Measurements from ENCODE around the gene BLCAP. TPM values are rescaled to one million over a fixed set of nuclear protein-coding genes. Genes with fewer than 3 reads are reported as not detected.
"Not testable (repeated sequence)": the region's sequence is repeated elsewhere in the genome, so short reads cannot be mapped to it uniquely, and the experiment has no call there.

The BLCAP gene
- total RNA-seq, 8 experiments from 2014 or later: 43.1 to 144 (median 89.7) TPM

- in situ Hi-C loops (cut with MboI; ENCODE audit: low pct_unique_long_range_greater_than_20kb in 2 of 9, low sequenced_read_pairs in 9 of 9, unreplicated experiment in 9 of 9): loop anchor here in 8 of 9 experiments (10.0 to 25.0 kb wide), 4 partner anchors 322 to 647 kb away; no protein-coding TSS in a partner anchor
- Histone ChIP-seq H3K27ac (peak overlapping the region; percentile 34 to 73), H3K4me3 (no peak overlapping the region), H3K4me1 (replicated peaks in 1 of 2) (peaks cover 34 to 38% of the 10 kb centered on the region in 2 donors)
- ATAC-seq (replicated peaks in 6 of 8): peak in 7 of 8 experiments; percentile 40 to 84 (median 78)
- WGBS, 10 experiments: 21 to 80% (median 51%) methylated on average over 2 to 11 of the region's 14 CpGs; no CpG with 5 or more reads in 2 of the 10 experiments
Observed at GRCh38 chr20:37565134-37565811, 37.6 kb upstream of the BLCAP start.

- H3K4me3 ChIP-seq: no peak overlapping the region
- ATAC-seq (replicated peaks in 6 of 8): peak; percentile 33 to 83 (median 69)
- WGBS, 10 experiments: 0 to 76% (median 25%) methylated on average over 3 to 16 of the region's 34 CpGs; no CpG with 5 or more reads in 6 of the 10 experiments
- H3K4me1 ChIP-seq (replicated peaks in 1 of 2): peaks cover 34 to 38% of the 10 kb centered on the region in 2 donors
- no peak overlapping the region for H3K27ac ChIP-seq
- in situ Hi-C loops (cut with MboI; ENCODE audit: low pct_unique_long_range_greater_than_20kb in 2 of 9, low sequenced_read_pairs in 9 of 9, unreplicated experiment in 9 of 9): loop anchor here in 8 of 9 experiments (10.0 to 25.0 kb wide), 4 partner anchors 323 to 648 kb away; no protein-coding TSS in a partner anchor
Observed at GRCh38 chr20:37564388-37565133, 36.9 kb upstream of the BLCAP start.

DNA sequence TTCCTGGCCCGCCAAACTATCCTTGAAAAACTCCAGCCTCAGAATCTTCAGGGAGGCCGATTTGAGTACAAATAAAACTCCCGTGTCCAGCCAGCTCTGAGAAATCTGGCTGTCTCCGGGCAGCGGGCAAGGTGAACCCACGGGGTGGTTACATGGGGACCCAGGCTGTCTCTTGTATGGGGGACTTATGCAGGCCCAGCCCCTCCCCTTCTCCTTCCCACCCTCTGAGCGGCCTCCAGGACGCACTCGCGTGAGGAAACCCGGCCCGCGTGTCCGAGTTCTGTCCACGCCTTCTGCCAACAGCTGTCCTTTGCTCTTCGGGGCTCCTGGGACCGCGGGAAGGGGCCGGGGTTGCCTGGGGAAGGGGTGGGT lies 36.3 kb upstream of the BLCAP start:
- no peak overlapping the region for H3K27ac ChIP-seq
- in situ Hi-C loops (cut with MboI; ENCODE audit: low pct_unique_long_range_greater_than_20kb in 2 of 9, low sequenced_read_pairs in 9 of 9, unreplicated experiment in 9 of 9): loop anchor here in 8 of 9 experiments (10.0 to 25.0 kb wide), 4 partner anchors 323 to 648 kb away; no protein-coding TSS in a partner anchor
- WGBS, 10 experiments: 0 to 100% (median 100%) methylated on average over 1 to 3 of the region's 19 CpGs; no CpG with 5 or more reads in 3 of the 10 experiments
- ATAC-seq (replicated peaks in 6 of 8): no peak
- H3K4me3 ChIP-seq: no peak overlapping the region
- peaks cover 34 to 38% of the 10 kb centered on the region in 2 donors for H3K4me1 ChIP-seq (replicated peaks in 1 of 2)

DNA sequence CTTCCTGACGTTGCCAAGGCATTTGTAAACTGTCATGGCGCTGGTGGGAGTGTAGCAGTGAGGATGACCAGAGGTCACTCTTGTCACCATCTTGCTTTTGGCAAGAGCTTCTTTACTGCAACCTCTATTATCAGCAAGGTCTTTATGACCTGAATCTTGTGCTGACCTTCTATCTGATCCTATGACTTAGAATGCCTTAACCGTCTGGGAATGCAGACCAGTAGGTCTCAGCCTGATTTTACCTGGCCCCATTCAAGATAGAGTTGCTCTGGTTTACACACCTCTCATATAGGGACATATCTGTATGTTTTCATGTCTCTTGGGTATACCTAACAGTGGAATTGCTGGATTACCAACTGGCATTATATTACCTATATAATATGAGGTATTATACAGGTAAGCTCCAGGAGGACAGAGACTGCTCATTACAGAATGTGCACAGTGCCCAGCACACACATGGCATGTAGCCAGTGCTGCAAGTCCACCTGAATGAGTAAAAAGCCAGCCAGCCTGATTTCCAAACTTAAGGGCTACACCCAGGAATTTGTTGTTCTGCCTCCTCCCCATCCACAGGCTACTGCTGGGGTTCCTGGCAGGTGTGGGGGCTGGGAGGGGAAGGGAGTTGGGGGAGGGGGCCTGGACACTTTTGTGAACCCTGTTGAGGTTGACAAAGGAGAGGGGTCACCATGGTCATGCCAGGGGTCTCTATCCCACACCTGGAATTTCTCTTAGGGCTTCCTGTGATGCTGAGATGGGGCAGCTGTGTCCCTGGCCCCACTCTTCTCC lies 35.2 kb upstream of the BLCAP start:
- H3K27ac ChIP-seq: no peak overlapping the region
- WGBS, 10 experiments: 20 to 100% (median 75%) methylated on average over 1 to 3 of the region's 3 CpGs; no CpG with 5 or more reads in 3 of the 10 experiments
- no peak overlapping the region for H3K4me3 ChIP-seq
- H3K4me1 ChIP-seq (replicated peaks in 1 of 2): peaks cover 27 to 32% of the 10 kb centered on the region in 2 donors
- in situ Hi-C loops (cut with MboI; ENCODE audit: low pct_unique_long_range_greater_than_20kb in 2 of 9, low sequenced_read_pairs in 9 of 9, unreplicated experiment in 9 of 9): loop anchor here in 8 of 9 experiments (10.0 to 25.0 kb wide), 4 partner anchors 324 to 649 kb away; no protein-coding TSS in a partner anchor
- ATAC-seq (replicated peaks in 6 of 8): no peak

DNA sequence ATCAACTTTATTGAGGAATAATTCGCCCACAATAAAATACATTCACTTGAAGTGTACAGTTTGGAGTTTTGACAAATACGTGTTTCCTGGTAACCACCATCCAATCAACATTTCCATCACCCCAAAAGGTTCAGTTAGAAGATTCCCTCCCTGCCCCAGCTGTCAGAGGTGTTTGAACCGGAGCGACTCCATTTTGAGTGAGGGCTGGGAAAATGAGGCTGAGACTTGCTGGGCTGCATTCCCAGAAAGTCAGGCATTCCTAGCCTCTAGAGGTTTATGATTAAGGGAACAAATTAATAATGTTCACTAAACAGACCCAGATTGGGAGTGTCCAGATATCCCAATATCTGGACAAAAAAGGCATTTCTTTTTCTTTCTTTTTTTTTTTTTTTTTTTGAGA lies 33.0 kb upstream of the BLCAP start:
- in situ Hi-C loops (cut with MboI; ENCODE audit: low pct_unique_long_range_greater_than_20kb in 2 of 9, low sequenced_read_pairs in 9 of 9, unreplicated experiment in 9 of 9): loop anchor here in 8 of 9 experiments (10.0 to 25.0 kb wide), 4 partner anchors 327 to 652 kb away; no protein-coding TSS in a partner anchor
- WGBS, 10 experiments: 33 to 94% (median 83%) methylated on average over 1 to 4 of the region's 4 CpGs; no CpG with 5 or more reads in 3 of the 10 experiments
- ATAC-seq (replicated peaks in 6 of 8): no peak
- Histone ChIP-seq H3K27ac (no peak overlapping the region), H3K4me1 (replicated peaks in 1 of 2) (peaks cover 6 to 10% of the 10 kb centered on the region in 2 donors), H3K4me3 (no peak overlapping the region)

DNA sequence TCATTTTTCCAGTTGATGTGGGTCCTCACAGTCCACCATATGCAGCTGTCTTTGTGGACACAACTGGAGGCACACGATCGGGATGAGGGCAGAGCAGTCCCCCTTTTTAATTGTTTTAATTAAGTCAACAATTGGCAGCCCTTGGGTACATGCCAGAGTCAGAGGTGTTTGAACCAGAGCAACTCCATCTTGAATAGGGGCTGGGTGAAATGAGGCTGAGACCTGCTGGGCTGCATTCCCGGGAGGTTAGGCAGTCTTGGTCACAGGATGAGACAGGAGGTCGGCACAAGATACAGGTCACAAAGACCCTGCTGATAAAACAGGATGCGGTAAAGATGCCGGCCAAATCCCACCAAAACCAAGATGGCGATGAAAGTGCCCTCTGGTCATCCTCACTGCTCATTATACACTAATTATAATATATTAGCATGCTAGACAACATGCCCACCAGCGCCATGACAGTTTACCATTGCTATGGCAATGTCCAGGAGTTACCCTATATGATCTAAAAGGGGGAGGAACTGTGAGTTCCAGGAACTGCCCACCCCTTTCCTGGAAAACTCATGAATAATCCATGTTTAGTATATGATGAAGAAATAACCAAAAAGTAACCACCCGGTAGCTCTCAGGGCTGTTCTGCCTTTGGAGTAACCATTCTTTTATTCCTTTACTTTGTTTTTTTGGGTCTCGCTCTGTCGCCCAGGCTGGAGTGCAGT lies 31.8 kb upstream of the BLCAP start:
- Histone ChIP-seq H3K4me1 (replicated peaks in 1 of 2) (peaks cover 0 to 3% of the 10 kb centered on the region in 2 donors), H3K27ac (no peak overlapping the region), H3K4me3 (no peak overlapping the region)
- peak in 3 of 8 experiments; percentile 26 to 60 (median 48) for ATAC-seq (replicated peaks in 6 of 8)
- in situ Hi-C loops (cut with MboI; ENCODE audit: low pct_unique_long_range_greater_than_20kb in 2 of 9, low sequenced_read_pairs in 9 of 9, unreplicated experiment in 9 of 9): loop anchor here in 8 of 9 experiments (10.0 to 25.0 kb wide), 4 partner anchors 328 to 653 kb away; no protein-coding TSS in a partner anchor
- WGBS, 10 experiments: 30 to 100% (median 74%) methylated on average over 1 to 8 of the region's 11 CpGs

DNA sequence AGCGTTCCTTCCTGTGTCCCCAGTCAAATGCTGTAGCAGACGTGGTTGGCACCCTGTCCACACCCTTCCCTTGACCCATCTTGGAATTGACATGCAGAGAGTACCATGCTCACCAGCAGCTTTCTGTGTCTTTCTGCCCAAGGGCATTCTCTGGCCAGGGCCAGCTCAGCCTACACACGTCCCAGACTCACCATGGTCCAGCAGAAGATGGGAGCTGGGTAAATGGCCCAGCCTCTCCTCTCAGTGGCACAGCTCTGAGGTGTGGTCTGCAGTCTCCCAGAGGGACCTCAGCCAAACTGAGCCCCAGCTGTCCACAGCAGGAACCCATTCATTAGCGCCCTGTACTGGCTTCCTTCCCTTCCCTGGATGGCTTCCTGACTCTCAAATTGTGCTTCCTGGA lies 31.1 kb upstream of the BLCAP start:
- in situ Hi-C loops (cut with MboI; ENCODE audit: low pct_unique_long_range_greater_than_20kb in 2 of 9, low sequenced_read_pairs in 9 of 9, unreplicated experiment in 9 of 9): loop anchor here in 7 of 9 experiments (25.0 kb wide), 3 partner anchors 329 to 654 kb away; no protein-coding TSS in a partner anchor
- Histone ChIP-seq H3K4me3 (no peak overlapping the region), H3K27ac (no peak overlapping the region), H3K4me1 (replicated peaks in 1 of 2) (no peaks in the 10 kb centered on the region)
- ATAC-seq (replicated peaks in 6 of 8): no peak
- 43 to 100% (median 81%) methylated on average over 1 to 3 of the region's 4 CpGs; no CpG with 5 or more reads in 4 of the 10 experiments for WGBS, 10 experiments

DNA sequence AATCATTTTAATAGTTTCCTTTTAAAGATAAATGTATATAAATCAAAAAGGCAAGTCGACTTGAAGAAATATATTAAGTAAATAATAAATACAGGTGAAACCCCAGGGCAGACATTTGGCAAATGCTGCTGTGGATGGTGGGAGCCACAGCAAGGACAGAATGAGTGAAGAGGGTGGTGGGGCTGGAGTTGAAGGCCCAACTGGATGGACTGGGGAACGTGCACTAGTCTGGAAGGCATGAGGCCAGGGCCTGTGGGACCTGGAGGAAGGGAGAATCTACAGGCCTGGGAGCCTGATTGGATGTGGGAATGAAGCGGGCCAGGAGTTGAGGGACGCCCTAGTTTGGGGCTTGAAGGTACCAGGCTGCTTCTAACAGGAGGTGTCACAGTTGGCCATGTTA lies 30.6 kb upstream of the BLCAP start:
- 0 to 88% (median 50%) methylated on average over 1 to 4 of the region's 4 CpGs; no CpG with 5 or more reads in 1 of the 10 experiments for WGBS, 10 experiments
- in situ Hi-C loops (cut with MboI; ENCODE audit: low pct_unique_long_range_greater_than_20kb in 2 of 9, low sequenced_read_pairs in 9 of 9, unreplicated experiment in 9 of 9): loop anchor here in 7 of 9 experiments (25.0 kb wide), 3 partner anchors 329 to 654 kb away; no protein-coding TSS in a partner anchor
- Histone ChIP-seq H3K27ac (no peak overlapping the region), H3K4me3 (no peak overlapping the region), H3K4me1 (replicated peaks in 1 of 2) (no peaks in the 10 kb centered on the region)
- no peak for ATAC-seq (replicated peaks in 6 of 8)

DNA sequence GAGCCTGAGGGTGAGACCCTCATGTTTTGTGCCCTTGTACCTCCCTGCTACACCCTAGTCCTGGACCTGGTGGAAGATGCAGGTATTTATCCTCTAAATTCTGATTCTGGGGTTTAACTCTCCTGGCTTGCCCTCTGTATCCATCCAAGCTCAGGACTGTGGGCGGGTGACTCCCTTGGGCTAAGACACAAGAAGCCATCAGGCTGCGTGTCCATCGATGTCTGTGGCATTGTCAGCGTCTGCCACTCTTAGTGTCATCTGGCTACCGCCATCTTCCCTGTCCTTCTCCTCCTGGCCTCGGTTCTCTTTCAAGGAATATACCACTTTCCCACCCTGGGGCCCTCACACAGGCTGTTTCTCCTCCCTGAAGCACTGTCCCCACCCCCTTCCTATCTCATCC lies 28.9 kb upstream of the BLCAP start:
- Histone ChIP-seq H3K27ac (no peak overlapping the region), H3K4me1 (replicated peaks in 1 of 2) (no peaks in the 10 kb centered on the region), H3K4me3 (no peak overlapping the region)
- ATAC-seq (replicated peaks in 6 of 8): no peak
- 0 to 100% (median 60%) methylated on average over 1 to 6 of the region's 6 CpGs; no CpG with 5 or more reads in 3 of the 10 experiments for WGBS, 10 experiments
- in situ Hi-C loops (cut with MboI; ENCODE audit: low pct_unique_long_range_greater_than_20kb in 2 of 9, low sequenced_read_pairs in 9 of 9, unreplicated experiment in 9 of 9): loop anchor here in 7 of 9 experiments (25.0 kb wide), 3 partner anchors 331 to 656 kb away; no protein-coding TSS in a partner anchor

- not testable (repeated sequence) for ATAC-seq (replicated peaks in 6 of 8); H3K4me3 ChIP-seq; H3K27ac ChIP-seq; H3K4me1 ChIP-seq (replicated peaks in 1 of 2)
- 28 to 100% (median 87%) methylated on average over 1 to 11 of the region's 13 CpGs; no CpG with 5 or more reads in 1 of the 10 experiments for WGBS, 10 experiments
- in situ Hi-C loops (cut with MboI; ENCODE audit: low pct_unique_long_range_greater_than_20kb in 2 of 9, low sequenced_read_pairs in 9 of 9, unreplicated experiment in 9 of 9): loop anchor here in 7 of 9 experiments (25.0 kb wide), 3 partner anchors 332 to 657 kb away; no protein-coding TSS in a partner anchor
Observed at GRCh38 chr20:37554721-37555298, 27.1 kb upstream of the BLCAP start.

DNA sequence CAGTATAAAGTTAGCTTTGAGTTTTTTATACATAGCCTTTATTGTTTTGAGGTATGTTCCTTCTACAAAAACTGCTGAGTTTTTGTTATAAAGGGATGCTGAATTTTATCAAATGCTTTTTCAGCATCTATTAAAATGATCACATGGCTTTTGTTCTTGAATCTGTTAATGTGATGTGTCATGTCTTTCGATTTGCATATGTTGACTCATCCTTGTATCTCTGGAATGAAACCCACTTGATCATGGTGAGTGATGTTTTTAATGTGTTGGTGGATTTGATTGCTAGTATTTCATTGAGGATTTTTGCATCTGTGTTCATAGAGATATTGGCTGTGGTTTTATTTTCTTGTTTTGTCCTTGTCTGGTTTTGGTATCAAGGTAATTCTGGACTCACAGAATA lies 24.7 kb upstream of the BLCAP start:
- H3K4me3 ChIP-seq: no peak overlapping the region
- H3K27ac ChIP-seq: no peak overlapping the region
- H3K4me1 ChIP-seq (replicated peaks in 1 of 2): no peaks in the 10 kb centered on the region
- 0 to 100% (median 78%) methylated on average over 1 of the region's 1 CpG for WGBS, 10 experiments
- ATAC-seq (replicated peaks in 6 of 8): peak in 6 of 8 experiments; percentile 46 to 100 (median 53)
- in situ Hi-C loops (cut with MboI; ENCODE audit: low pct_unique_long_range_greater_than_20kb in 2 of 9, low sequenced_read_pairs in 9 of 9, unreplicated experiment in 9 of 9): loop anchor here in 7 of 9 experiments (25.0 kb wide), 3 partner anchors 335 to 660 kb away; no protein-coding TSS in a partner anchor

Data from motor neuron (in vitro differentiated cells).